SK-N-SH (cell line): ENCODE data around the gene CCL23. TPM values are rescaled to one million over a fixed set of nuclear protein-coding genes. Genes with fewer than 3 reads are reported as not detected.

Experiments
- CTCF ChIA-PET: fragments of 300-600, 350-600 bp; formaldehyde crosslinking; extraction: SDS; loops from one replicate; lab custom pipeline; 2021; lab: Yijun Ruan, JAX
- POLR2A ChIA-PET: fragments of 350-600 bp; sonication (Branson Sonifier 250); formaldehyde crosslinking; extraction: SDS; loops from one replicate; lab custom pipeline; 2020; ENCODE audit warnings: antibody characterized with exemption, inconsistent platforms; lab: Yijun Ruan, JAX
- DNase-seq: peaks from one replicate; pipeline ENCODE4 v3.0.0; 2012
- H2AFZ ChIP-seq: fragments of 200-600 bp; sonication (generic); 2 replicates; pipeline ENCODE4 v1.8.1; 2016; ENCODE audit warnings: antibody characterized with exemption, mild to moderate bottlenecking, low read depth
- H3F3A ChIP-seq: fragments of 200-600 bp; sonication (generic); replicated peaks from 2 replicates; pipeline ENCODE3; 2016; ENCODE audit warnings: antibody characterized with exemption, mild to moderate bottlenecking; ENCODE audit not compliant: insufficient read depth
- H3K27ac ChIP-seq, 2 experiments: fragments of 200-500 bp in 1 of 2; fragments of 200-600 bp in 1 of 2; sonication (Bioruptor generic) in 1 of 2; sonication (generic), shearing (Covaris generic) in 1 of 2; 2 replicates each; pipeline versions ENCODE4 v1.5.1 to v1.6.1; 2014 to 2016; ENCODE audit warnings: low read depth in 2 of 2, inconsistent platforms in 1 of 2, low read length in 1 of 2, mild to moderate bottlenecking in 1 of 2, mixed read lengths in 1 of 2
- H3K27me3 ChIP-seq: fragments of 200-600 bp; sonication (generic), shearing (Covaris generic); 2 replicates; pipeline ENCODE4 v1.6.1; 2016; ENCODE audit warnings: mixed run types; ENCODE audit not compliant: insufficient read depth
- H3K36me3 ChIP-seq, 2 experiments: fragments of 200-500 bp in 1 of 2; fragments of 200-600 bp in 1 of 2; sonication (Bioruptor generic) in 1 of 2; sonication (generic) in 1 of 2; replicated peaks in 1 of 2; 2 replicates each; pipeline versions ENCODE3 to v1.5.1; 2014 to 2016; ENCODE audit warnings: low read length in 1 of 2, mild to moderate bottlenecking in 1 of 2; ENCODE audit not compliant: insufficient read depth in 2 of 2, control insufficient read depth in 1 of 2
- H3K4me1 ChIP-seq, 2 experiments: fragments of 200-500 bp in 1 of 2; fragments of 200-600 bp in 1 of 2; sonication (Bioruptor generic) in 1 of 2; sonication (generic), shearing (Covaris generic) in 1 of 2; 2 replicates each; pipeline versions ENCODE4 v1.5.1 to v1.6.1; 2014 to 2016; ENCODE audit warnings: low read depth in 1 of 2, low read length in 1 of 2, mixed run types in 1 of 2; ENCODE audit not compliant: insufficient read depth in 2 of 2, control insufficient read depth in 1 of 2
- H3K4me2 ChIP-seq: fragments of 200-600 bp; sonication (generic), shearing (Covaris generic); 2 replicates; pipeline ENCODE4 v1.6.1; 2017; ENCODE audit warnings: mixed run types
- H3K4me3 ChIP-seq, 2 experiments: fragments of 200-500 bp in 1 of 2; fragments of 200-600 bp in 1 of 2; sonication (Bioruptor generic) in 1 of 2; sonication (generic), shearing (Covaris generic) in 1 of 2; 2 replicates each; pipeline versions ENCODE4 v1.5.1 to v1.8.1; 2014 to 2016; ENCODE audit warnings: low read depth in 2 of 2, inconsistent platforms in 1 of 2, low read length in 1 of 2, mild to moderate bottlenecking in 1 of 2, mixed read lengths in 1 of 2, moderate library complexity in 1 of 2
- H3K79me2 ChIP-seq: fragments of 200-600 bp; sonication (generic); 2 replicates; pipeline ENCODE4 v1.8.1; 2017; ENCODE audit warnings: mild to moderate bottlenecking; ENCODE audit not compliant: insufficient read depth
- H3K9ac ChIP-seq: fragments of 200-600 bp; sonication (generic); 2 replicates; pipeline ENCODE4 v1.6.1; 2017; ENCODE audit warnings: mixed run types
- H3K9me2 ChIP-seq: fragments of 200-600 bp; sonication (generic); 2 replicates; pipeline ENCODE4 v1.6.1; 2017; ENCODE audit warnings: mixed run types
- H3K9me3 ChIP-seq: fragments of 200-600 bp; sonication (generic); 2 replicates; pipeline ENCODE4 v1.6.1; 2017; ENCODE audit warnings: mixed run types, mild to moderate bottlenecking, moderate library complexity
- H4K20me1 ChIP-seq: fragments of 200-600 bp; sonication (generic); 2 replicates; pipeline ENCODE4 v1.6.1; 2017; ENCODE audit warnings: mild to moderate bottlenecking, mixed run types; ENCODE audit not compliant: insufficient read depth
- CHD2 ChIP-seq: fragments of 150-350 bp; IDR thresholded peaks from 2 replicates; pipeline ENCODE4 v1.6.1; 2018; ENCODE audit warnings: low read length; ENCODE audit not compliant: partially characterized antibody
- CTCF ChIP-seq: fragments of 200-600 bp; sonication (generic); IDR thresholded peaks from 2 replicates; pipeline ENCODE4 v1.6.1; 2017; ENCODE audit warnings: antibody characterized with exemption, mild to moderate bottlenecking, moderate library complexity
- EP300 ChIP-seq, 2 experiments: IDR thresholded peaks; 2 replicates each; pipeline versions ENCODE4 v1.4.0 to v1.6.1; 2012; ENCODE audit warnings: borderline replicate concordance in 1 of 2, low read depth in 1 of 2, low read length in 1 of 2
- EZH2phosphoT487 ChIP-seq: fragments of 200-600 bp; sonication (generic); IDR thresholded peaks from 2 replicates; pipeline ENCODE4 v1.6.1; 2017; ENCODE audit warnings: low read depth, mixed run types, mild to moderate bottlenecking, antibody characterized with exemption, moderate library complexity, borderline replicate concordance
- FOXM1 ChIP-seq: IDR thresholded peaks from 2 replicates; pipeline ENCODE4 v1.4.0; 2012; ENCODE audit warnings: low read depth, mild to moderate bottlenecking
- IRF3 ChIP-seq: fragments of 150-350 bp; IDR thresholded peaks from 2 replicates; pipeline ENCODE4 v1.6.1; 2016; ENCODE audit warnings: mild to moderate bottlenecking, low read depth, low read length
- MEF2A ChIP-seq: IDR thresholded peaks from 2 replicates; pipeline ENCODE4 v1.4.0; 2012; ENCODE audit warnings: low read depth, borderline replicate concordance
- NFIC ChIP-seq: IDR thresholded peaks from 2 replicates; pipeline ENCODE4 v1.4.0; 2012; ENCODE audit warnings: borderline replicate concordance
- PBX3 ChIP-seq: IDR thresholded peaks from 2 replicates; pipeline ENCODE4; 2012
- POLR2AphosphoS5 ChIP-seq: IDR thresholded peaks from 2 replicates; pipeline ENCODE4 v1.6.1; 2012; ENCODE audit warnings: low read depth, low read length
- RAD21 ChIP-seq: IDR thresholded peaks from 2 replicates; pipeline ENCODE4 v1.6.1; 2012; ENCODE audit warnings: mild to moderate bottlenecking, low read length
- RCOR1 ChIP-seq: fragments of 150-350 bp; IDR thresholded peaks from 2 replicates; pipeline ENCODE4 v1.6.1; 2017; ENCODE audit warnings: antibody characterized with exemption, low read length
- RXRA ChIP-seq: IDR thresholded peaks from 2 replicates; pipeline ENCODE4 v1.4.0; 2012; ENCODE audit warnings: low read depth, mild to moderate bottlenecking, borderline replicate concordance
- SIN3A ChIP-seq: IDR thresholded peaks from 2 replicates; pipeline ENCODE4 v1.6.1; 2012; ENCODE audit warnings: low read depth, mild to moderate bottlenecking, low read length, moderate library complexity, borderline replicate concordance
- SMC3 ChIP-seq: IDR thresholded peaks from 2 replicates; pipeline ENCODE4 v1.6.1; 2012; ENCODE audit warnings: low read depth, low read length, improper control_type of control experiment
- TAF1 ChIP-seq: IDR thresholded peaks from 2 replicates; pipeline ENCODE4 v1.6.1; 2012; ENCODE audit warnings: low read depth, mild to moderate bottlenecking, low read length, moderate library complexity, borderline replicate concordance
- TCF12 ChIP-seq: IDR thresholded peaks from 2 replicates; pipeline ENCODE4 v1.4.0; 2012
- USF1 ChIP-seq: IDR thresholded peaks from 2 replicates; pipeline ENCODE4 v1.4.0; 2012; ENCODE audit warnings: low read depth, borderline replicate concordance
- USF2 ChIP-seq: fragments of 150-350 bp; IDR thresholded peaks from 2 replicates; pipeline ENCODE4 v1.6.1; 2017; ENCODE audit warnings: antibody characterized with exemption, low read length, low read depth, borderline replicate concordance
- YY1 ChIP-seq: IDR thresholded peaks from 2 replicates; pipeline ENCODE4 v1.4.0; 2012; ENCODE audit warnings: low read depth, mild to moderate bottlenecking
- WGBS: methylation state at CpG from one replicate; pipeline ENCODE4 v1.1.6; 2017; ENCODE audit warnings: low lambda C conversion rate; 5-methylcytosine and 5-hydroxymethylcytosine counted together
- polyA plus RNA-seq, 3 experiments: library from polyadenylated mRNA; depleted of rRNA; stranded (reverse); fragments of >200 nt; gene quantifications; 2 replicates each; pipeline ENCODE4 v1.2.3, GENCODE V29; 2012

The CCL23 gene
- polyA plus RNA-seq, 1 of the 3 experiments (the other 2 are of a cell fraction), result not detected

- TF ChIP-seq RCOR1 (no peak), CHD2 (no peak), SMC3 (no peak), TCF12 (no peak), SIN3A (no peak), USF2 (no peak), POLR2AphosphoS5 (no peak), EZH2phosphoT487 (no peak), NFIC (no peak), EP300 (IDR thresholded peaks at IDR 0.05; ENCODE audit: borderline replicate concordance in 1 of 2, low read depth in 1 of 2, low read length in 1 of 2) (no peak), RAD21 (no peak)
- no peaks in the 10 kb centered on the region for H3K9me3 ChIP-seq
- no peak overlapping the region for H2AFZ ChIP-seq
- no peaks in the 10 kb centered on the region for H3K79me2 ChIP-seq
- no peak for DNase-seq
- no peak overlapping the region for H3K4me3 ChIP-seq
- ChIA-PET POLR2A (no interaction called here), CTCF (interaction anchor here (1.5 to 5.7 kb wide), 5 partner anchors 10 to 510 kb away, joined by 4 to 48 read pairs (median 6); no protein-coding TSS in a partner anchor)
- 42% methylated on average over 6 of the region's 6 CpGs for WGBS
- peaks cover 30% of the 10 kb centered on the region; the same call in 1 of the 2 replicates for H3K27me3 ChIP-seq
- no peak overlapping the region for H3K27ac ChIP-seq
- no peaks in the 10 kb centered on the region for H4K20me1 ChIP-seq
- no peaks in the 10 kb centered on the region for H3F3A ChIP-seq
- H3K4me2 ChIP-seq, result no peak overlapping the region
- H3K9me2 ChIP-seq, result no peaks in the 10 kb centered on the region
- H3K4me1 ChIP-seq, result no peaks in the 10 kb centered on the region
- H3K9ac ChIP-seq, result no peak overlapping the region
- H3K36me3 ChIP-seq, result no peaks in the 10 kb centered on the region
Measured at GRCh38 chr17:35972535-35972934, 45.2 kb downstream of the CCL23 start.

- Histone ChIP-seq H3K4me2 (no peak overlapping the region), H3K27me3 (peaks cover 30% of the 10 kb centered on the region; the same call in 1 of the 2 replicates), H2AFZ (no peak overlapping the region), H3K9me3 (no peaks in the 10 kb centered on the region), H3K9me2 (no peaks in the 10 kb centered on the region), H3K4me1 (no peaks in the 10 kb centered on the region), H3K79me2 (no peaks in the 10 kb centered on the region), H3K9ac (no peak overlapping the region), H3K4me3 (no peak overlapping the region), H3K36me3 (no peaks in the 10 kb centered on the region), H4K20me1 (no peaks in the 10 kb centered on the region), H3F3A (no peaks in the 10 kb centered on the region), H3K27ac (no peak overlapping the region)
- POLR2A ChIA-PET, result interaction anchor here (0.8 kb wide), 1 partner anchor 13 kb away, joined by 3 read pairs; no protein-coding TSS in a partner anchor
- DNase-seq, result no peak
- CTCF ChIA-PET, result interaction anchor here (1.0 to 5.7 kb wide), 6 partner anchors 10 to 511 kb away, joined by 3 to 48 read pairs (median 6); no protein-coding TSS in a partner anchor
- WGBS, result 3% methylated on average over 1 of the region's 1 CpG
- TF ChIP-seq CTCF, result no peak
- TF ChIP-seq RXRA, result no peak
- no peak for TF ChIP-seq CHD2
- TF ChIP-seq NFIC, result no peak
- no peak for TF ChIP-seq SIN3A
- no peak for TF ChIP-seq IRF3
- no peak for TF ChIP-seq RCOR1
- TF ChIP-seq FOXM1, result no peak
- TF ChIP-seq PBX3, result no peak
- no peak for TF ChIP-seq TAF1
- no peak for TF ChIP-seq YY1
- TF ChIP-seq USF1, result no peak
- TF ChIP-seq MEF2A, result no peak
Measured at GRCh38 chr17:35972066-35972465, 45.7 kb downstream of the CCL23 start.
